ENCODE measurements around the gene RMRP.

The RMRP gene

GRCh38 chr9:35609820-35610163 lies 48.0 kb downstream of the RMRP start:
- no peak for DNase-seq (ENCODE audit: low read depth)

- no peak for DNase-seq (ENCODE audit: low read depth)
These were observed 48.6 kb downstream of the RMRP start for GRCh38 chr9:35609001-35609819.

GRCh38 chr9:35608221-35608620 lies 49.6 kb downstream of the RMRP start:
- DNase-seq (ENCODE audit: low read depth) = no peak

Data from stimulated activated CD8-positive, alpha-beta memory T cell treated with anti-CD3 and anti-CD28 coated beads, Interleukin-12 subunit alpha, Interleukin-12 subunit beta, amount 100 ng/mL, for 4 hours (primary cell).